HPDE6-E6E7 (cell line): ENCODE data around the gene PDZRN4.
A peak's percentile ranks its signal among the peaks of the same experiment; 100 is the strongest.
"Not testable (repeated sequence)": the region's sequence is repeated elsewhere in the genome, so short reads cannot be mapped to it uniquely, and the experiment has no call there.

Source experiments
- DNase-seq: peaks from one replicate; pipeline ENCODE4 v3.0.0; 2011; ENCODE audit warnings: missing footprints; ENCODE audit errors: extremely low spot score

The PDZRN4 gene

DNA sequence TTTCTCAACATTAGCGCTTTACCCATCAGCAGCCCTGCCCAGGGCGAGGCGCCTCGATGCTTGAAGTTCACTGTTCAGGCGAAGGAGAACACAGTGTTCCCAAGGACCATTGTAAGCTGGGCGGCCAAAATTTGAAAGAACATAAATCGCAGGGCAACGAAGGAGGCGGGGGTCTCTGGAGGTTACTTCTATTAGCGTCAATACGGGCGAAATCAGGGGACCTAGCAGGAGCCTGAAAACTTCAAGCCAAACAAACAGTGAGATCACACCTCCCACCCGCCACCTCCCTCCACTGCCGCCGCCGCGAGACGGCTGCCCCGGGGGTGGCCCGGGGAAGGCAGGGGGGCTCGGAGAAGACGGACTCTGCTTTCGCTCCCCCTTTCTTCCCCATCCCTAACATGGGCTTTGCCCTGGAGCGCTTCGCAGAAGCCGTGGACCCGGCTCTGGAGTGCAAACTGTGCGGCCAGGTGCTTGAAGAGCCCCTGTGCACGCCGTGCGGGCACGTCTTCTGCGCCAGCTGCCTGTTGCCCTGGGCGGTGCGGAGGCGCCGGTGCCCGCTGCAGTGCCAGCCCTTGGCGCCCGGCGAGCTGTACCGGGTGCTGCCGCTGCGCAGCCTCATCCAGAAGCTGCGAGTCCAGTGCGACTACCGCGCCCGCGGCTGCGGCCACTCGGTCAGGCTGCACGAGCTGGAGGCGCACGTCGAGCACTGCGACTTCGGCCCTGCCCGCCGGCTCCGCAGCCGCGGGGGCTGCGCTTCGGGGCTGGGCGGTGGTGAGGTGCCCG is at the start of gene PDZRN4:
Gene PDZRN4 (plus strand): TSS at position 263 of the 783 bp plus-strand sequence.
- no peak for DNase-seq

DNA sequence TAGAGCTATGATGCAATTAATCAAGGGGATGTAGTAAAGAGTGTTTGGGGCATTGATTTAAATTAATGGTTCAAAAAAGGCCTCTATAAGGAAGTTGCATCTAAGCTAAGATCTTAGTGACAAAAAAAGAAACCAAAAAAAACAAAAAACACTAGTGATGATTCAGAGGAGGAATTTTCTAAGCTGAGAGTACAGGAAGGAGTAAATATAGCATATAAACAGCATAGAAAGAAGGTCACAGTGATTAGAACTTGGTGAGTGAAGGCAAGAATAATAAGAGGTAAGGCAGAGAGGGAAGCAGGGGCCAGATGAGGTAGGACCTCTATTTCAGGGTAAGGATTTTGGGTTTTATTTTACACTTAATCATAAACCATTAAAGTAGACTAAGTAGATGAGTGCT is 48.0 kb upstream of the PDZRN4 start:
- DNase-seq: no peak

DNA sequence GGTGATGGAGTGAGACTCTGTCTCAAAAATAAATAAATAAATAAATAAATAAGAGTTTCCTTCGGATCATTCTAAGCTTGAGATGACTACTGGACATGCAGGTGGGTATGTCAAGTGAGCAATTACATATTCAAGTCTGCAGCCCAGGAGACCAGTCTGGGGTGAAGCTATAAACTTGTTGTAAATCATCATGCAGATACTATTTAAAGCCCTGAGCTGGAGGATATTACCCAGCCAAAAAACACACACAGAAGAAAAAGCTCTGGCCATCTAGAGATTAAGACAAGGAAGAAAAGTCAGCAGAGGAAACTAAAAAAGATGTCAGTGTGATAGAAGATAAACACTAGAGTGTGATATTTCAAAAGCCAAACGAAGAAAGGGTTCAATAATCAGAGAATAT is 47.0 kb upstream of the PDZRN4 start:
- DNase-seq: no peak

DNA sequence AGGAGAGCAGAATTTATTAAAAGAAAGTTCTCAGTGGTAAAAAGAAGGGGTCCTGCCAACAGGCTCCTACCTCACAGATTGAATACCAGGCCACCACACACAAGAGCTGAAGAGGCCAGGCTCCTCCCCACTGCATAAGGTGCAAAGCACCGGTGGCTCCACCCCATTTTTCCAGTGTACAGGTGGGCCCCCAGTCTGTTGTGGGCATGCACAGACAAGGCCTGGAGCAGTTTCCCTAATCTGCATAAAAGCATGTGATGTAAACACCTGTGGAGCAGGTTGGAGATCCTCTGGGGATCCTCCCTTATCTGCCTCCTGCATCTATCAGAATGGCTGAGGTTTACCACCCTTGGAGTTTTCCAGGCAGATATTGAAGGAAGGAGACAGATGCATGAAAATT is 45.7 kb upstream of the PDZRN4 start:
- no peak for DNase-seq

DNA sequence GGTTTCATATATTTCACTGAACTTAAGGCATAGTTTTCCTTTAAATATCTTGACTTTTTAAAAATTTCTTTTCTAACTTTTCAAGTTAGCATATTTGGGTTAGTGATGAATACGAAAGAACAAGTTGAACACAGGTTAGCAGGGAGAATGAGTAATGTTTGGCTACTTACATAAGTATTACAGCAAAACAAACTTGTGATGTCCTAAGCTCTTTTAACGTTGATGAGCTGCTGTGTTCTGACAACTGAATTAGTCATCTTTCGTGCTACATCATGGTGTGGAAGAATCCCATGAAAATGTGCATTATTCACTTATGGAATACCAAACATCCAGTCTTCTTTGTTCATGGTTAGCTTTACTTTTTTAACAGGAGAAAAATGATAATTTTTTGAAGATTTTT is 36.3 kb upstream of the PDZRN4 start:
- DNase-seq: peak; percentile 42

DNA sequence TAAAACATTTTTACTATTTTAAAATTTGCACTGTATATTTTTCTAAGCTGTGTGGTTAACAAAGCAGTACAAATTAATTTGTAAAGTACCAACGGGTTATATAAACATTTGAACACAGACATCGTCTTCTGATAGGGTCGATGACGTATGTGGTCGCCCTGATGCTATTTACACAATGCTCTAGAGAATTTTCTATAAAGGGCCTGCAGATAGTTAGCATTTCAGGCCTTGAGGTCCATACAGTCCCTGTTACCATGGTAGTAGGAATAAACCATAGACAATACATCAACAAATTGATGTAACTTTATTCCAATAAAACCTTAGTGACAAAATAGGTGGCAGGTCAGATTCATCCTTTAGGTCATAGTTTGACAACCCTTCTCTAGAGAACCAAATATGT is 25.7 kb upstream of the PDZRN4 start:
- DNase-seq: no peak

DNA sequence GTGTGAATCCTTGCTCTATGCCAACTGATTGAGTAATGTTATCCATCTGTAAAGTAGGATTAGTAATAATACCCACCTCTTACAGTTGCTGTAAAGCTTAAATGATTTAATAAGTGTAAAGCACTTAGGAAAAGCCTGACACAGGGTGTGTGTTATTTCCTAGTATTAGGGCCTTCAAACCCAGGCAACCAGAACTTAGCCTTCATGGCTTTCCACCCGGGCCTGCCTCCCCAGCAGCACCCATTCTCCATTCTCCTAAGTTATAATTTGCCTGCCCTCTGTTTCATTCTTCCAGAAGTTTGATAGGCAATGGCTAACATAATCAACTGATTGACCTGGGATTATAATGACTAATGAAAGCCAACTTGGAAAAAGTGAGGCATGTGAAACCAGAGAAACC is 20.4 kb upstream of the PDZRN4 start:
- DNase-seq: no peak

DNA sequence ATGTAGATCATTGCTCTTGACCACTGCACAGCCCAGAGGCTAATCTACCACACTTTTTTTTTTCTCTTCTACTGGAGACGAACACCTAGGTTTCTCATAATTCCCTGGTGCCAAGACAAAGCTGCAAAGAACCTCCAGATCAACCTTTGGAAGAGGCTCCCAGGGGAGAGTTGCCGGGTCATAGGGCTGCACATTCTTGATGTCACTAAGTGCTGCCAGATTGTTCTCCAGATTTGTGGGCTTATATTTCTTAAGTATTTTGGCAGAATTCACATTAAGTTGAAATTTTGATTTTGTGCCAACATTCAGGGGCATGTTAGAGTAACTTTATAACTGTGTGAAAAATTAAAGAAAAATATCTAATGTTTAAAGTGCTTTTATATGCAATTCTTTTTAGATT is 13.5 kb upstream of the PDZRN4 start:
- DNase-seq: no peak

DNA sequence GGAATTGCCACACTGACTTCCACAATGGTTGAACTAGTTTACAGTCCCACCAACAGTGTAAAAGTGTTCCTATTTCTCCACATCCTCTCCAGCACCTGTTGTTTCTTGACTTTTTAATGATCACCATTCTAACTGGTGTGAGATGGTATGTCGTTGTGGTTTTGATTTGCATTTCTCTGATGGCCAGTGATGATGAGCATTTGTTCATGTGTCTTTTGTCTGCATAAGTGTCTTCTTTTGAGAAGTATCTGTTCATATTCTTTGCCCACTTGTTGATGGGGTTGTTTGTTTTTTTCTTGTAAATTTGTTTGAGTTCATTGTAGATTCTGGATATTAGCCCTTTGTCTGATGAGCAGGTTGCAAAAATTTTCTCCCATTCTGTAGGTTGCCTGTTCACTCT is 8.6 kb upstream of the PDZRN4 start:
- DNase-seq: not testable (repeated sequence)

DNA sequence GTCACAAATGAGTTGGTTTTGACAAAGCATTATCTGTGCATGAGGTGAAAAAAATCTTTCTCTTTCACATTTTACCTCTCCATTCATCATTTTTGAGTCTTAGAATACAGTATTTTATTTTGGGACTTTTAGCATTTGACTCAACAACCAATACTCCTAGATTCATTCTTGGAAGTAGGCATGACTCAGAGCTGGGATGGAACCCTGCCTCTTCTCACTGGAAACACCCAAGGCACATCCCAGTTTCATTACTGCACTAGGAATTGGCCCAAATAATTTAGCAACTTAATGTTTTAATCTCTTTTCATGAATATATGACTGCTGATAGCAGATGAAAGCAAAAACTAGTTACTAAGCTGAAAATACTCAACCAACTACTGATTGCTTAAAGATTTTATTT is 3.3 kb upstream of the PDZRN4 start:
- DNase-seq: no peak

DNA sequence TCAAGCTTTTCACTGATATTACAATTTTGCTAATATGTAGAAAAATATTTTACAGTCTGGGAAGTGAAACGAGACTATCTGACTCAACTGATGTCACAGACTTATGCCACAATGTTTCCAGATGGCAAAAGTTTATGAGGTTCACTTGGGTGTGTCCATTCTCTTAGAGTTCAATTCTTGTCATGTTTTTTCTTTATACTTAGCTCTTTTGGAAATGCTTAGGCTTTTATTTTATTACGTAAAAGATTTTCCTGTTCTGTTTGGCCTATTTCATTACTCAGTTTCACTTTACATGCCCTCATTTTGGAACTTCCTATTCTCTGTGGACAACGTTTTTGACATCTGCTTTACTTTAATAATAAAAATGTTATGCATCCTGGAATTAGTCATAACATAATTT is 2.1 kb upstream of the PDZRN4 start:
- DNase-seq: no peak

DNA sequence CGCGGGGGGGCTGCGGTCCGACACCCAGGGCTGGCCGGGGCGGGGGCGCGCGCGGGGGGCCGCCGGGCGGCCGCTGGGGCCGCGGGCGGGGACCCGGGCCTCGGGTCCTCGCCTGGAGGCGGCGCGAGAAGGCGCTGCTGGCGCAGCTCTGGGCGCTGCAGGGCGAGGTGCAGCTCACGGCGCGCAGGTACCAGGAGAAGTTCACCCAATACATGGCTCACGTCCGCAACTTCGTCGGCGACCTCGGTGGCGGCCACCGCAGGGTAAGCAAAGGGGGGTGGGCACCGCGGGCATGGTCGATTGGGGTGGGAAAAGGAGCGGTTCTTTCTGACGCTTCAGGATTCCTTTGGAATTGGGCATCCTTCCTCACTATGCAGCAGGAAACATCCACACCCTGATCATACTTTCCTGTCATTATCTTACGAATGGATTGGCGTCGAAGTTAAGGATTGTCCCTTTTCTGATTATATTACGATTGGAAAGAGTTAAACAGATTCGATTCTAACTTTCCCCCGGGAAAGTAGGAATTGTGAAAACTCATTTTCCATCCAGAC is 798 bp downstream of the PDZRN4 start:
- DNase-seq: no peak

DNA sequence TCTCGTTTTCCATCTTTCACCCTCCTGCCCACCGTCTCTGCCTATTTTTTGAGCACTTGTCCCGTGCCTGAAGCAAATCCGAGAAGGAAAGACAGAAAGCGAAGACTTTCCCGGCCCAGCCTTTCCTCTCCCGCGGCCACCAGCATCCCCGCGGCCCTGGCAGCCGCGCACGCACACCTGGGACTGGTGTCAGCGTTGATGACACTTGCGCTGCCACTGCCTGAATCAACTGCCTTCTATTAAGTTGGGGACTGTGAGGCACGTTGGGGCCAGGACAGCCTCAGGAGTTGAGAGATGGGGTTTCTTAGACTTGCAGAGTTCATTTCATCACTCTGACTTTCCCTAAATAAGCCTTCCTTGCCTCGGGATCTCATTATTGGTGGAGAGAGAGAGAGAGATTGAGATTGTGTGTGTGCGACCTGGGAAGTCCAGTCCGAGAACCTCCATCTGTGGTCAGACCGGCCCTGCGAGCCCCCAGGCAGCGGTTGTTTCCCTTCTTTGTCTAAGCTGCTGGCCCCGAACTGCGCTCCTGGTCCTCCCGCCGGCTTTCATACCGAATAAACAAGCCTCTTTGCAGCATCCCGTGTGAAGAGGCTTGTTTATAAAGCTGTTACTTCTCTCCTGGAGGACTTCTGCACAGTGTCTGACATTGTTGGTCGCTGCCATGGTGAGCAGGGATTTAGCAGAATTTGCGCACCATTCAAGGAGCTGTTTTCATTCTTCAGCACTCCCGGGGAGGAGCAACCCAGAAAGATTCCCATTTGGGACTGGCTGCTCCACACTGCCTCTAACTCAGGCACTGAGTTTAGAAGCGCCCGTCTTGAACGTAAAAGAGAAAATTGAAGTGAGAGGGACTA is 1.5 kb downstream of the PDZRN4 start:
- no peak for DNase-seq

DNA sequence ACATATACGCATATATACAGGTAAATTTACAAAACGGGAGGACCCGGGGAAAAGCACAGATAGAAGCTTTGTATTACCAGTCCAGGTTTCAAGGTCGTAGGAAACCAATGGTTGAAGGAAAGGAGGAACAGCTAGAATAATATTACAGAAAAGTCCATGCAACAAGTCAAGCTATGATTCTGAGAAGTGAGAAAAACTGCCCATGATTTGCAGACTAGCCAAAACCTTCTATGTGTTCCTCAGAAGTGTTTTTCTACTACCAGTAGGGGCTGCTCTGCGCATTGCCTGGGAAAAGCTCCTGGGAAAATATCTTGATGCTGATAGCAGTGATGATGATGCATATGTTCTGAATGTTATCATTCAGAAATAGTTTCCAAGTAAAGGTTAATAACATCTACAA is 2.2 kb downstream of the PDZRN4 start:
- no peak for DNase-seq

DNA sequence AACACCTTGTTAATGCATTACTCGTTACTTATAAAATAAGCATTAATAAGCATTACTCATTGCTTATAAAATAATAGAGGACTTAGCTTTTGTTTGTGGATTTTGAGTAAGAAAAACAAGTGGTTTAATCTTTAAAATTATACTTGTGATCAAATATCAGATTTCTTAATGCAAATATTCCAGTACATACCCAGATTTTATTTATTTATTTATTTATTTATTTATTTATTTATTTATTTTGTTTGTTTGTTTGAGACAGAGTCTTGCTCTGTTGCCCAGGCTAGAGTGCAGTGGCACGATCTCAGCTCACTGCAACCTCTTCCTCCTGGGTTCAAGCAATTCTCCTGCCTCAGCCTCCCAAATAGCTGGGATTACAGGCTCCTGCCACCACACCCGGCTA is 3.4 kb downstream of the PDZRN4 start:
- DNase-seq: not testable (repeated sequence)

DNA sequence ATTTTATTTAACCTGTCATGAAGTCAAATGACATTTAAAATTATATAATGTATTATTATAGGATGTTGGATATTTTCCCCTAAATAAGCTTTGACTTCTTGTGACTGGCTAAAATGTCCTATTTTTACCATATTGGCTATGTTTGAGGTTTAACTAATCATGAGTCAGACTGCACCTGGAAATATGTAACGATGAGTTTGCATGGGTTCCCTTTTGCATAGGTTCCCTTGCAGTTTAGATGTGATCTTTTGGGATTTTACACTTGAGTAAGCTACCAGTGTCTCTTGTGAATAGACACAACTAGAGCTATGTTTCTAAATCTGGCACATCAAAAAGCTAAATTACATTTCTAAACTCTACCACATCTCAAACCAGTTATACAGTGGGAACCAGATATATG is 5.2 kb downstream of the PDZRN4 start:
- no peak for DNase-seq

DNA sequence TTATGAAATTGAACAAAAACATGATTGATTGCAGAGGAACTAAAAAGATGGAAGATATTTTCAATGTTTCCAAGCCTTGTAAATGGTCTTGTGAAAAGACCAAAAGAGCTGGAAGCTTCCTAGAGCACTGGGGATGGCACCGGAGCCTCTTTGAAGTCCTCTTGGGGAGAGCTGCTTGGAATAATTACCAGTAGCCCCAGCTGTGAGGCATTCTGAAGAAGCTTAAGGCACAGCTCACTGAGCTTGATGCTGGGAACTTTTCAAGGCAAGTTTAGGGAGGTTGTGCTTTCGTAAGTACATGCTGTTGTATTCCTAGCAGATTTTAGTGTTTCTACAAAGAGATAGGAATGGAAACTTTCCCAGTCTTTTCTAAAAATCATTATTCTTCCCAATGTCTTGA is 13.9 kb downstream of the PDZRN4 start:
- DNase-seq: no peak

DNA sequence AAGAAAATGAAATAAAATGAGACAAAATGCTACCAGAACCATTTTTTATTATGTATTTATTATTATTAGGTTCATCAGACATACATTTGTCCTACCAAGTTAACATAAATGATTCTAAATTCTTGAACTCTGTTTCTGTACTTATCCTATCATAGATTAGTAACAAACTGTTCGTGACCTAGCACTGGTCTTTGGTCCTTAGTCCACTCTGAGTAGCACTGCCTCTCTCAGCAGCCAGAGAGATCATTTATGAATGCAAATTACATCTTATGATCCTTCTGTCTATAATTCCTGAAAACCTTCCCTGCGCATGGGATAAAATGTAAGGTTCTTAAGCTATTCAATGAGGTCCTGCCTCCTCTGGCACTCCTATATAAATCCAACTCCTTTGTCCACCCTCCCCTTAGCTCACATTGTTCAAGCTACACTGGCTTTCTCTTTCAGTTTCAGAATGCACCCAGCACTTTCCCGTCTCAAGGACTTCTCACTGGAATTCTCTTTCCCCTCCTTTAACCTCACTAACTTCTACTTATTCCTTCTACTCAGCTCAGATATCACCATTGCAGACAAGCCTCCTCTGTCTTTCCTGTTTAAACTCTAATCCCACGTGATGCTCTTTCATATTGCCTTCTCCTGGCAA is 17.1 kb downstream of the PDZRN4 start:
- DNase-seq: no peak

DNA sequence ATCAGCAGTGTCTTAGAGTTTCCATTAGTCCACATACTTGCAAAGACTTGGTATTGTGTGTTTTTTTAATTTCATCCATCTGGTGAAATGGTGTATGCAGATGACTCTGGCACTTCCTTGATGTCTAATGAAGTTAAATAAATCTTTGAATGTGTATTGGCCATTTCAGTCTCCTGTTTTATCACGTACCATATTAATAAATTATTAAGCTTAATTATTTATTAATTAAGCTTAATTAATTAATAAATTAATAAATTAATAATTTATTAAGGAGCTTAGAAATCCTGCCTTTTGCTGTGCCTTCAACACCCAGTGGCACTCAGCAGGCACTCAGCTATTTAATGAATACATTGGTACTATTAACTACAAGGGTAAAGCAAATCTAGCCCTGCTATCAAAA is 18.2 kb downstream of the PDZRN4 start:
- no peak for DNase-seq

DNA sequence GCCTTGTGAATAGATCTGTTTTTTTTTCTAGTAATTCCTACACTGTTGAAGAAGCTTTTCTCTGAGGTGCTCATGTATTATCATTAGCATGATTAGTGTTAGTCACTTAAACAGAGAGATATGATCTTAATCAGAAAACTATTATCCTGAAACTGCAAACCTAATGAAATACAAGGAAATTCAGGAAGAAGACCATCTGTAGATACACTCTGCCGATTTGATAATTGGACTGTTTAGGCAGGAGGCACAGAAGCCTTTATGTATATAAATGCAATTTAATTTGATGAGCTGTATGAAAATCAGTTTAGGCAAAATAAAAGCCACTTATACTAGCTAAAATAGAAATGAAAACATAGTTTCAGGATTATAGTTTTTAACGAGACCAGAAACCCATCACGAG is 23.3 kb downstream of the PDZRN4 start:
- DNase-seq: no peak

DNA sequence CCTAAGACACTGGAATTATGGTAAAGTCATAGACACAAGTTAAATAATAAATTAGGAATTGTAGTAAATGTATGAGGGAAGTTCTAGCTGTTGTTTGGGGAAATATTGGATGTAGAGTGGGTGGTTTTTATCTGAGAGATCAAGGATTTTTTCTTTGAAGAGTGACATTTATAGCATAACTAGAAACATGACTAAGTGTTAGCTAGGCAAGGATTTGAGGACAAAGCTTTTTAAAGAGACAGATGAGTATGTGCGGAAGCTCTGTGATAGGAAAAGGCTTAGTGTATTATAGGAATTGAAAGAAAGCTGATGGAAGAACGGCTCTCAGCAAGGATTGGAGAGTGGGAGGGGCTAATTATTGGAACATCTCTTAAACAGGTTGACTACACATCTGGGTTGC is 24.5 kb downstream of the PDZRN4 start:
- DNase-seq: no peak

DNA sequence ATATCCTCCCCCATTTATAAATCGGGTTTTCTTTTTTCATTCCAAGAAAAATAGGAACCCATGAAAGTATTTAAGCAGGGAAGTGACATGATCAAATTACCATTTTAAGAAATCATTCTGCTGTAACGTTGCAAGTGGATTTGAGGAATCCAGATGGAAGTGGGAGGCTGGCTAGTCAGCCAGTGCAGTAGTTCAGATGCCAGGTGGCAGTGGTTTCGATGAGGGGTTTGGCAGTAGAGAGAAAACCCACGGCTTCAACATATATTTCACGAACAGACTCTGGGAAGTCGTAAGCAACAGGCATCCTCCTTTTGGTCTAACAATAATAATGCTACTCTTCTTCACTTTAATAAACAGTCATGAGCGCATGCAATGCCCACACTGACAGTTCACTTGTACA is 25.0 kb downstream of the PDZRN4 start:
- no peak for DNase-seq
